ENCODE measurements around the gene ATAD3B. TPM values are rescaled to one million over a fixed set of nuclear protein-coding genes. Genes with fewer than 3 reads are reported as not detected.

ATAD3B gene
- total and polyA plus RNA-seq, 2 of the 13 experiments (the other 11 are each of a cell fraction or from before 2014, with no cell fraction given) = 9.6 to 31.1 TPM

DNA sequence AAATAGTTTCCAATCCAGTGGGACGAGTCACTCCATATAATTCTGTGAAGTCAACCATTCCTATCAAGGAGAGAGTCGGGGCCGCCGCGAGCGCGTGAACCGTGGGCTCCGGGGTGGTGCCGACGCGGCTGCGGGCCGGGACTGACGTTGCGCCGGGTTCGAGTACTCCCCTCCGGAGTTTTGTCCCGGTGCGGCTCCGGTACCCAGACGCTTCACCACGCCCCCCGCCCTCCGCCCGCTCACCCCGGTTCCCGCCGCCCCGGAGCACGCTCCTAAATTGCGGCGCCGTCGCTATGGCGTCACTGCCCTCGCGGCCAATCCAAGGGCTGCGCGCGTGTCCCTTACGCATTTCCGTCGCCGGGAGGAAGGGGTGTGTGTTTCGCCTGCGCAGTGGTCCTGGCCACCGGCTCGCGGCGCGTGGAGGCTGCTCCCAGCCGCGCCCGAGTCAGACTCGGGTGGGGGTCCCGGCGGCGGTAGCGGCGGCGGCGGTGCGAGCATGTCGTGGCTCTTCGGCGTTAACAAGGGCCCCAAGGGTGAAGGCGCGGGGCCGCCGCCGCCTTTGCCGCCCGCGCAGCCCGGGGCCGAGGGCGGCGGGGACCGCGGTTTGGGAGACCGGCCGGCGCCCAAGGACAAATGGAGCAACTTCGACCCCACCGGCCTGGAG, at the start of gene ATAD3B (continued):
- TF ChIP-seq, protein P1, sequence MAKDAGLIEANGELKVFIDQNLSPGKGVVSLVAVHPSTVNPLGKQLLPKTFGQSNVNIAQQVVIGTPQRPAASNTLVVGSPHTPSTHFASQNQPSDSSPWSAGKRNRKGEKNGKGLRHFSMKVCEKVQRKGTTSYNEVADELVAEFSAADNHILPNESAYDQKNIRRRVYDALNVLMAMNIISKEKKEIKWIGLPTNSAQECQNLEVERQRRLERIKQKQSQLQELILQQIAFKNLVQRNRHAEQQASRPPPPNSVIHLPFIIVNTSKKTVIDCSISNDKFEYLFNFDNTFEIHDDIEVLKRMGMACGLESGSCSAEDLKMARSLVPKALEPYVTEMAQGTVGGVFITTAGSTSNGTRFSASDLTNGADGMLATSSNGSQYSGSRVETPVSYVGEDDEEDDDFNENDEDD (CRISPR knock-in tag; IDR thresholded peaks at IDR 0.05; ENCODE audit: borderline replicate concordance) = peak; percentile 96
- no peak for TF ChIP-seq FOXM1 (CRISPR knock-in tag; IDR thresholded peaks at IDR 0.05)
- TF ChIP-seq BCL6 (CRISPR knock-in tag; IDR thresholded peaks at IDR 0.05) = 0 out of 2 replicates have a peak, but pooled peaks have one; percentile 25
- TF ChIP-seq ZNF616 (CRISPR knock-in tag; IDR thresholded peaks at IDR 0.05; ENCODE audit: low read depth) = no peak
- TF ChIP-seq KAT8 (CRISPR knock-in tag; IDR thresholded peaks at IDR 0.05) = peak; percentile 97
- TF ChIP-seq ZBTB21 (CRISPR knock-in tag; IDR thresholded peaks at IDR 0.05) = peak; percentile 97
- TF ChIP-seq THYN1 (CRISPR knock-in tag; IDR thresholded peaks at IDR 0.05; ENCODE audit: borderline replicate concordance, low read depth) = 0 out of 2 replicates have a peak, but pooled peaks have one; percentile 58
- peak; percentile 53; the same call in 1 of the 2 replicates for TF ChIP-seq KLF12 (CRISPR knock-in tag; IDR thresholded peaks at IDR 0.05; ENCODE audit: borderline replicate concordance)
- TF ChIP-seq, protein P2, sequence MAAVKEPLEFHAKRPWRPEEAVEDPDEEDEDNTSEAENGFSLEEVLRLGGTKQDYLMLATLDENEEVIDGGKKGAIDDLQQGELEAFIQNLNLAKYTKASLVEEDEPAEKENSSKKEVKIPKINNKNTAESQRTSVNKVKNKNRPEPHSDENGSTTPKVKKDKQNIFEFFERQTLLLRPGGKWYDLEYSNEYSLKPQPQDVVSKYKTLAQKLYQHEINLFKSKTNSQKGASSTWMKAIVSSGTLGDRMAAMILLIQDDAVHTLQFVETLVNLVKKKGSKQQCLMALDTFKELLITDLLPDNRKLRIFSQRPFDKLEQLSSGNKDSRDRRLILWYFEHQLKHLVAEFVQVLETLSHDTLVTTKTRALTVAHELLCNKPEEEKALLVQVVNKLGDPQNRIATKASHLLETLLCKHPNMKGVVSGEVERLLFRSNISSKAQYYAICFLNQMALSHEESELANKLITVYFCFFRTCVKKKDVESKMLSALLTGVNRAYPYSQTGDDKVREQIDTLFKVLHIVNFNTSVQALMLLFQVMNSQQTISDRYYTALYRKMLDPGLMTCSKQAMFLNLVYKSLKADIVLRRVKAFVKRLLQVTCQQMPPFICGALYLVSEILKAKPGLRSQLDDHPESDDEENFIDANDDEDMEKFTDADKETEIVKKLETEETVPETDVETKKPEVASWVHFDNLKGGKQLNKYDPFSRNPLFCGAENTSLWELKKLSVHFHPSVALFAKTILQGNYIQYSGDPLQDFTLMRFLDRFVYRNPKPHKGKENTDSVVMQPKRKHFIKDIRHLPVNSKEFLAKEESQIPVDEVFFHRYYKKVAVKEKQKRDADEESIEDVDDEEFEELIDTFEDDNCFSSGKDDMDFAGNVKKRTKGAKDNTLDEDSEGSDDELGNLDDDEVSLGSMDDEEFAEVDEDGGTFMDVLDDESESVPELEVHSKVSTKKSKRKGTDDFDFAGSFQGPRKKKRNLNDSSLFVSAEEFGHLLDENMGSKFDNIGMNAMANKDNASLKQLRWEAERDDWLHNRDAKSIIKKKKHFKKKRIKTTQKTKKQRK (IDR thresholded peaks at IDR 0.05; ENCODE audit: low read length) = no peak
- TF ChIP-seq HDAC2 (CRISPR knock-in tag; IDR thresholded peaks at IDR 0.05) = peak; percentile 85
- TF ChIP-seq, protein P3, sequence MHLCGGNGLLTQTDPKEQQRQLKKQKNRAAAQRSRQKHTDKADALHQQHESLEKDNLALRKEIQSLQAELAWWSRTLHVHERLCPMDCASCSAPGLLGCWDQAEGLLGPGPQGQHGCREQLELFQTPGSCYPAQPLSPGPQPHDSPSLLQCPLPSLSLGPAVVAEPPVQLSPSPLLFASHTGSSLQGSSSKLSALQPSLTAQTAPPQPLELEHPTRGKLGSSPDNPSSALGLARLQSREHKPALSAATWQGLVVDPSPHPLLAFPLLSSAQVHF (CRISPR knock-in tag; IDR thresholded peaks at IDR 0.05) = no peak
- 0 out of 2 replicates have a peak, but pooled peaks have one; percentile 23 for TF ChIP-seq ZNF234 (CRISPR knock-in tag; conservative IDR thresholded peaks at IDR 0.05)
- peak; percentile 74; the same call in 1 of the 2 replicates for TF ChIP-seq ZC3H13 (CRISPR knock-in tag; IDR thresholded peaks at IDR 0.05)
- TF ChIP-seq DR1 (CRISPR knock-in tag; IDR thresholded peaks at IDR 0.05) = no peak; the same call in 1 of the 2 replicates
- no peak for TF ChIP-seq ZNF614 (CRISPR knock-in tag; IDR thresholded peaks at IDR 0.05; ENCODE audit: borderline replicate concordance)
- TF ChIP-seq ONECUT2 (CRISPR knock-in tag; IDR thresholded peaks at IDR 0.05) = no peak
- TF ChIP-seq, protein P4, sequence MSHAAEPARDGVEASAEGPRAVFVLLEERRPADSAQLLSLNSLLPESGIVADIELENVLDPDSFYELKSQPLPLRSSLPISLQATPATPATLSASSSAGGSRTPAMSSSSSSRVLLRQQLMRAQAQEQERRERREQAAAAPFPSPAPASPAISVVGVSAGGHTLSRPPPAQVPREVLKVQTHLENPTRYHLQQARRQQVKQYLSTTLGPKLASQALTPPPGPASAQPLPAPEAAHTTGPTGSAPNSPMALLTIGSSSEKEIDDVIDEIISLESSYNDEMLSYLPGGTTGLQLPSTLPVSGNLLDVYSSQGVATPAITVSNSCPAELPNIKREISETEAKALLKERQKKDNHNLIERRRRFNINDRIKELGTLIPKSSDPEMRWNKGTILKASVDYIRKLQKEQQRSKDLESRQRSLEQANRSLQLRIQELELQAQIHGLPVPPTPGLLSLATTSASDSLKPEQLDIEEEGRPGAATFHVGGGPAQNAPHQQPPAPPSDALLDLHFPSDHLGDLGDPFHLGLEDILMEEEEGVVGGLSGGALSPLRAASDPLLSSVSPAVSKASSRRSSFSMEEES (CRISPR knock-in tag; IDR thresholded peaks at IDR 0.05) = peak; percentile 48; the same call in 1 of the 2 replicates
- TF ChIP-seq ARHGAP35 (CRISPR knock-in tag; IDR thresholded peaks at IDR 0.05; ENCODE audit: borderline replicate concordance) = peak; percentile 64; the same call in 1 of the 2 replicates
- no peak for TF ChIP-seq ZNF232 (CRISPR knock-in tag; IDR thresholded peaks at IDR 0.05; ENCODE audit: borderline replicate concordance)
- 0 out of 2 replicates have a peak, but pooled peaks have one; percentile 41 for TF ChIP-seq RXRB (CRISPR knock-in tag; IDR thresholded peaks at IDR 0.05; ENCODE audit: borderline replicate concordance)
- TF ChIP-seq, protein P5, sequence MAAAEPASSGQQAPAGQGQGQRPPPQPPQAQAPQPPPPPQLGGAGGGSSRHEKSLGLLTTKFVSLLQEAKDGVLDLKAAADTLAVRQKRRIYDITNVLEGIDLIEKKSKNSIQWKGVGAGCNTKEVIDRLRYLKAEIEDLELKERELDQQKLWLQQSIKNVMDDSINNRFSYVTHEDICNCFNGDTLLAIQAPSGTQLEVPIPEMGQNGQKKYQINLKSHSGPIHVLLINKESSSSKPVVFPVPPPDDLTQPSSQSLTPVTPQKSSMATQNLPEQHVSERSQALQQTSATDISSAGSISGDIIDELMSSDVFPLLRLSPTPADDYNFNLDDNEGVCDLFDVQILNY (CRISPR knock-in tag; conservative IDR thresholded peaks at IDR 0.05) = peak; percentile 93
- 0 out of 2 replicates have a peak, but pooled peaks have one; percentile 25 for TF ChIP-seq SMAD1 (CRISPR knock-in tag; IDR thresholded peaks at IDR 0.05; ENCODE audit: borderline replicate concordance, low read depth)
